ENCODE data around the gene CMBL. TPM values are rescaled to one million over a fixed set of nuclear protein-coding genes. Genes with fewer than 3 reads are reported as not detected.
"Not testable (repeated sequence)": the region's sequence is repeated elsewhere in the genome, so short reads cannot be mapped to it uniquely, and the experiment has no call there.

Gene CMBL
- total RNA-seq, 1 donor from 2014 or later: 11.3 TPM

DNA sequence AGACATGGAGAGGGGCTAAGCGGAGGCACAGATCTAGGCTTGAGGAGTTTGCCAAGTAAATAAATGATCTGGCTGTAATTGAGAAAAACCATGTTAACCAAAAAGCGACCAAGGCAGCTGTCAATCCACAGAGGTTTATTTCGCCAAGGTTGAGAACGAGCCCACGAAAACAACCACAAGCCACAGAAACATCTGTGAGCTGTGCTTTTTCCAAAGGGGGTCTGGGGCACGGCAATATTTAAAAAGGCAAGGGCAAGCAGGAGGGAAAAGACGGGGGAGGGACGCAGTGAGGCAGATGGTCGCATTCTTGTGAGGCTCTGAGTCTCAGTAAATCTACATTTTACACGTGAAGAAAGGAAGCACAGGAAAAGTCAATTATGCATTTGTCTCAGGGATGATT lies 32.2 kb downstream of the CMBL start:
- Histone ChIP-seq H3K27ac (no peak overlapping the region), H3K9me3 (ENCODE audit: low read depth) (no peaks in the 10 kb centered on the region), H3K79me2 (ENCODE audit: low read depth) (no peaks in the 10 kb centered on the region), H2AFZ (replicated peaks) (no peak overlapping the region), H3K36me3 (no peaks in the 10 kb centered on the region), H3K4me1 (no peaks in the 10 kb centered on the region), H3F3A (ENCODE audit: low read depth) (no peaks in the 10 kb centered on the region), H3K9ac (no peak overlapping the region), H4K20me1 (ENCODE audit: low read depth) (no peaks in the 10 kb centered on the region), H3K27me3 (no peaks in the 10 kb centered on the region), H3K4me3 (no peak overlapping the region), H3K4me2 (no peak overlapping the region)
- no peak for DNase-seq (ENCODE audit: low spot score)
- Mint-ChIP-seq H3K4me1 (peaks cover 13% of the 10 kb centered on the region), H3K27me3 (ENCODE audit: insufficient read depth, low read depth) (peaks cover 8% of the 10 kb centered on the region), H3K4me3 (no peak overlapping the region), H3K9me3 (peaks cover 3% of the 10 kb centered on the region), H3K36me3 (no peaks in the 10 kb centered on the region), H3K27ac (no peak overlapping the region)
- TF ChIP-seq EZH2 (IDR thresholded peaks at IDR 0.05): no peak

DNA sequence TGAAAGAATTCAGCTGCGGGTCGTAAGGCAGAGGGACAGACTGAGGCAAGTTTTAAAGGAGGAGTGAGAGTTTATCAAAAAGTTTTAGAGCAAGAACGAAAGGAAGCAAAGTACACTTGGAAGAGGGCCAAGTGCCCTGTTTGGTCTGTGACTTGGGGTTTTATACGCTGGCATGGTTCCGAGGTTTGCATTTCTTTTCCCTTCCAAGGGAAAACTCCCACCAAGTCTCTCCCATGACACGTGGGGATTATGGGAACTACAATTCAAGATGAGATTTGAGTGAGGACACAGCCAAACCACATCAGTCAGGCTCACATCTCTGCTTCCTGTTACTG lies 34.9 kb downstream of the CMBL start:
- not testable (repeated sequence) for H3K9me3 ChIP-seq (ENCODE audit: low read depth); H2AFZ ChIP-seq (replicated peaks); H3K9ac ChIP-seq; H3K27ac ChIP-seq; H3K27me3 ChIP-seq; H3K4me3 Mint-ChIP-seq; DNase-seq (ENCODE audit: low spot score); H4K20me1 ChIP-seq (ENCODE audit: low read depth); H3K4me2 ChIP-seq; H3K4me1 ChIP-seq; H3K27me3 Mint-ChIP-seq (ENCODE audit: insufficient read depth, low read depth); H3K4me3 ChIP-seq; H3K9me3 Mint-ChIP-seq; H3K36me3 Mint-ChIP-seq; H3F3A ChIP-seq (ENCODE audit: low read depth); H3K79me2 ChIP-seq (ENCODE audit: low read depth); H3K36me3 ChIP-seq; H3K27ac Mint-ChIP-seq
- H3K4me1 Mint-ChIP-seq: peaks cover 13% of the 10 kb centered on the region

DNA sequence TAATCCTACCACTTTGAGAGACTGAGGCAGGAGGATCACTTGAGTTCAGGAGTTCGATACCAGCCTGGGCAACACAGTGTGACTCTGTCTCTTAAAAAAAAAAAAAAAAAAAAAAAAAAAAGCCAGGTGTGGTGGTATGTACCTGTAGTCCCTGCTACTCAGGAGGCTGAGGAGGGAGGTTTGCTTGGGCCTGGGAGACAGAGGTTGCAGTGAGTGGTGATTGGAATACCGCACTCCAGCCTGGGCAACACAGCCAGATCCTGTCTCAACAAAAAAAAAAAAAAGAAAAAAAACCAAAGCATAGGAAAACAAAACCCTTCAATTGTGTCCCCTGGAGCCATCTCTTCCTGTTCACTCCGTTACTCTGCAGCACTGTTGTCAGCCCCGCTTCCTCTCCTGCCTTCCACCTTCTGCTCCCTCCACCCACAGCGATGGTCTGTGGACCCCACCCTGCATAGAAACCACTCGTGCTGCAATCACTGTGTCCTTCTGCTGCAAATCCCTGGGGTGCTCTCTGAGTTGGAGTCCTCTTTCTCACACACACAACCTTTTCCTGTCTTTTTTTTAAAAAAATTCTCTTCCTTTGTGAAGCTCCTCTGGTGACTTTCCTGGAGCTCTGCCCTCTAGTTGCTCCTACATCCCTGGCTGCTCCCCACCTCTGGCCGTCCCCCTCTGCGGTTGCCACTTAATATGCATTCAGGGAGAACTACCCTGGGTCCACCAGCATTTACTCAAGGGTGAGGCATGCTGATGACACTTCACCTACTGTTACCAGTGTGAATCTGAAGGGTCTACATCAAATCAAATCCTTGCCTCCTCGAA lies 35.4 kb downstream of the CMBL start:
- H3K27ac Mint-ChIP-seq: no peak overlapping the region
- H3K36me3 ChIP-seq: no peaks in the 10 kb centered on the region
- no peak for DNase-seq (ENCODE audit: low spot score)
- no peaks in the 10 kb centered on the region for H3K79me2 ChIP-seq (ENCODE audit: low read depth)
- no peaks in the 10 kb centered on the region for H3K36me3 Mint-ChIP-seq
- H3K4me1 ChIP-seq: no peaks in the 10 kb centered on the region
- H3K9me3 Mint-ChIP-seq: peaks cover 3% of the 10 kb centered on the region
- no peak overlapping the region for H3K27ac ChIP-seq
- no peak overlapping the region for H3K4me3 ChIP-seq
- H4K20me1 ChIP-seq (ENCODE audit: low read depth): no peaks in the 10 kb centered on the region
- peaks cover 6% of the 10 kb centered on the region for H3K27me3 Mint-ChIP-seq (ENCODE audit: insufficient read depth, low read depth)
- H3F3A ChIP-seq (ENCODE audit: low read depth): peaks cover under 1% of the 10 kb centered on the region
- no peaks in the 10 kb centered on the region for H3K27me3 ChIP-seq
- TF ChIP-seq EZH2phosphoT487 (IDR thresholded peaks at IDR 0.05) (no peak), EZH2 (IDR thresholded peaks at IDR 0.05) (no peak)
- TF ChIP-seq, protein P1, sequence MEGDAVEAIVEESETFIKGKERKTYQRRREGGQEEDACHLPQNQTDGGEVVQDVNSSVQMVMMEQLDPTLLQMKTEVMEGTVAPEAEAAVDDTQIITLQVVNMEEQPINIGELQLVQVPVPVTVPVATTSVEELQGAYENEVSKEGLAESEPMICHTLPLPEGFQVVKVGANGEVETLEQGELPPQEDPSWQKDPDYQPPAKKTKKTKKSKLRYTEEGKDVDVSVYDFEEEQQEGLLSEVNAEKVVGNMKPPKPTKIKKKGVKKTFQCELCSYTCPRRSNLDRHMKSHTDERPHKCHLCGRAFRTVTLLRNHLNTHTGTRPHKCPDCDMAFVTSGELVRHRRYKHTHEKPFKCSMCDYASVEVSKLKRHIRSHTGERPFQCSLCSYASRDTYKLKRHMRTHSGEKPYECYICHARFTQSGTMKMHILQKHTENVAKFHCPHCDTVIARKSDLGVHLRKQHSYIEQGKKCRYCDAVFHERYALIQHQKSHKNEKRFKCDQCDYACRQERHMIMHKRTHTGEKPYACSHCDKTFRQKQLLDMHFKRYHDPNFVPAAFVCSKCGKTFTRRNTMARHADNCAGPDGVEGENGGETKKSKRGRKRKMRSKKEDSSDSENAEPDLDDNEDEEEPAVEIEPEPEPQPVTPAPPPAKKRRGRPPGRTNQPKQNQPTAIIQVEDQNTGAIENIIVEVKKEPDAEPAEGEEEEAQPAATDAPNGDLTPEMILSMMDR (IDR thresholded peaks at IDR 0.05): no peak
- H3K9me3 ChIP-seq (ENCODE audit: low read depth): no peaks in the 10 kb centered on the region
- H3K4me3 Mint-ChIP-seq: no peak overlapping the region
- no peak overlapping the region for H2AFZ ChIP-seq (replicated peaks)
- no peak overlapping the region for H3K9ac ChIP-seq
- no peak overlapping the region for H3K4me2 ChIP-seq
- H3K4me1 Mint-ChIP-seq: peaks cover 13% of the 10 kb centered on the region

DNA sequence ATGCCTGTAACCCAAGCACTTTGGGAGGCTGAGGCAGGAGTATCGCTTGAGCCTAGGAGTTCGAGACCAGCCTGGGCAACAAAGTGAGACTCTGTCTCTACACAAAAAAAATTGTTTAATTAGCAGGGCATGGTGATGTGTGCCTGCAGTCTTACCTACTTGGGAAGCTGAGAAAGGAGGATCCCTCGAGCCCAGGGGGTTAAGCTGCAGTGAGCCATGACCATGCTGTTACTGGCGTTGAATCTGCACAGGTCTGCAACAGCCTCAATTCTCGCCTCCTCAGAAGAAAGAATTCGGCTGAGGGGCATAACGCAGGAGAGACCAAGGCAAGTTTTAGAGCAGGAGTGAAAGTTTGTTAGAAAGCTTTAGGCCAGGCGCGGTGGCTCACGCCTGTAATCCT lies 39.6 kb downstream of the CMBL start:
- no peak overlapping the region for H3K4me2 ChIP-seq

More for the DNA sequence above, 39.6 kb downstream of the CMBL start:
- H3K4me3 ChIP-seq: no peak overlapping the region
- no peaks in the 10 kb centered on the region for H3K36me3 ChIP-seq
- peaks cover 6% of the 10 kb centered on the region for H3K27me3 Mint-ChIP-seq (ENCODE audit: insufficient read depth, low read depth)
- H3F3A ChIP-seq (ENCODE audit: low read depth): peaks cover 37% of the 10 kb centered on the region
- no peaks in the 10 kb centered on the region for H3K4me1 ChIP-seq
- H3K9ac ChIP-seq: no peak overlapping the region
- no peak overlapping the region for H3K27ac Mint-ChIP-seq
- TF ChIP-seq EZH2phosphoT487 (IDR thresholded peaks at IDR 0.05) (no peak), EZH2 (IDR thresholded peaks at IDR 0.05) (no peak)
- TF ChIP-seq, protein P1 (IDR thresholded peaks at IDR 0.05): no peak
- DNase-seq (ENCODE audit: low spot score): no peak
- H3K4me1 Mint-ChIP-seq: no peaks in the 10 kb centered on the region
- no peaks in the 10 kb centered on the region for H3K9me3 ChIP-seq (ENCODE audit: low read depth)
- H2AFZ ChIP-seq (replicated peaks): no peak overlapping the region
- peaks cover 9% of the 10 kb centered on the region for H3K36me3 Mint-ChIP-seq
- H3K27ac ChIP-seq: no peak overlapping the region
- H4K20me1 ChIP-seq (ENCODE audit: low read depth): no peaks in the 10 kb centered on the region
- no peaks in the 10 kb centered on the region for H3K27me3 ChIP-seq
- H3K79me2 ChIP-seq (ENCODE audit: low read depth): no peaks in the 10 kb centered on the region
- H3K4me3 Mint-ChIP-seq: no peak overlapping the region
- H3K9me3 Mint-ChIP-seq: peaks cover 3% of the 10 kb centered on the region

All from neural progenitor cell (in vitro differentiated cells).